SH-SY5Y (cell line): ENCODE data around the gene TSPAN32.

ENCODE experiments used
- GATA2 ChIP-seq: IDR thresholded peaks from 2 replicates; pipeline ENCODE4 v1.6.1; 2011; ENCODE audit warnings: mild to moderate bottlenecking, low read depth, low read length
- GATA3 ChIP-seq: IDR thresholded peaks from 2 replicates; pipeline ENCODE4 v1.6.1; 2011; ENCODE audit warnings: low read depth, mild to moderate bottlenecking, low read length, moderate library complexity

Gene TSPAN32

DNA sequence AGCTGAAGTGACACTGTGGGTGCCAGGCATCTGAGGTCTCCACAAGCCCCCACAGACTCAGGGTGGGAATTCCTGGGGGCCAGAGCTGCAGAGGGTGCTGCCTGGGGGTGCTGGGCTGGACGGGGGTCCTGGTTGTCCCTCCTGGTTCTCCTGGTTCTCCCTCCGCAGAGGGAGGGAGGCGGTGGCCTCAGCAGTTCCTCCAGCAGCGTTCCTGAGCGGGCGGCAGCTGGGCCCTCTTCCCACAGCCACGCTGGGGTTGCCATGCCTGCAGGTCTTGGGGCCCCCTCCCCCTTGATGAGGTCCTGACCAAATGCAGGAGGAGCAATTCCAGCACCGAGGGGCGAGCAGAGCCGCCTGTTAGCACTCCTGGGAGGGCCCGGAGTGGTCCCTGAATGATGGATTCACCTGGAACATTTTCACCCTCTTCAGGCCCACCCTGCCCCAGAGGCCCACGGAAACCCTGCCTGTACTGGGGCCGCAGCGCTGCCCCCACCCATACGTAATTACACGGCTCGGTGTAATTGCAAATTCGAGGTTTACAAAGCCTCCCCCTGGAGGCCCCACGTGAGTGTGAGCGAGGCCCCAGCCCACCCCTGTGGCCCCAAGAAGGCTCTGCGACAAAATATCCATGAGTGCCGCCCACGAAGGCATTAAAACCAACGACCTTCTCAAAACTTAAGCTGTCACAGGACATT, 730 bp upstream of the TSPAN32 start:
- TF ChIP-seq GATA3 (no peak), GATA2 (no peak)

DNA sequence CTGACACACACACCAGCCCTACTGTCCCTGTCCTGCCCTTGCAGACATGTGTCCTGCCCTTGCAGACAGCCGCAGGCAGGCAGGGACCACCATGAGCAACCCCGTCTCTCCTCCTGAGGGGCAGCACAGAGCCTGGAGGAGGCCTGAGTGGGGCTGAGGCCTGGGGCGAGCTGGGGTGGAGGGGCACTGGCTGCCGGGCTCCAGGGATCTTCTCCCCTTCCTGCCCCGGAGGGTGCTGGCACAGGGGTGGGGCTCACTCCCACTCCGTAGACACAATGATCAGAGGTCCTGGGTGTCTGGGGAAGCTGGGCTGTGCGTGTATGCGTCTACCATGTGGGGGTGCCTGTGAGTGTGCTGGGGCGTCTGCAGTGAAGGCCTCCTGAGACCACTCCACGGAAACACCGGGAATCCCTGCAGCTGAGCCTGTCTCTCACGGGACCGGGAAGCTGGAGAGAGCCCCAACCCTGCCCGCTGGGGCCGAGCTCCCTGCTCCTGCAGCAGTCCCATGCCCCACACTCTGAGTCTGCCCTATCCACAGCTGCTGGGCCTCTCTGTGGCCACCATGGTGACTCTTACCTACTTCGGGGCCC, 588 bp downstream of the TSPAN32 start:
- TF ChIP-seq GATA2 (no peak), GATA3 (no peak)

DNA sequence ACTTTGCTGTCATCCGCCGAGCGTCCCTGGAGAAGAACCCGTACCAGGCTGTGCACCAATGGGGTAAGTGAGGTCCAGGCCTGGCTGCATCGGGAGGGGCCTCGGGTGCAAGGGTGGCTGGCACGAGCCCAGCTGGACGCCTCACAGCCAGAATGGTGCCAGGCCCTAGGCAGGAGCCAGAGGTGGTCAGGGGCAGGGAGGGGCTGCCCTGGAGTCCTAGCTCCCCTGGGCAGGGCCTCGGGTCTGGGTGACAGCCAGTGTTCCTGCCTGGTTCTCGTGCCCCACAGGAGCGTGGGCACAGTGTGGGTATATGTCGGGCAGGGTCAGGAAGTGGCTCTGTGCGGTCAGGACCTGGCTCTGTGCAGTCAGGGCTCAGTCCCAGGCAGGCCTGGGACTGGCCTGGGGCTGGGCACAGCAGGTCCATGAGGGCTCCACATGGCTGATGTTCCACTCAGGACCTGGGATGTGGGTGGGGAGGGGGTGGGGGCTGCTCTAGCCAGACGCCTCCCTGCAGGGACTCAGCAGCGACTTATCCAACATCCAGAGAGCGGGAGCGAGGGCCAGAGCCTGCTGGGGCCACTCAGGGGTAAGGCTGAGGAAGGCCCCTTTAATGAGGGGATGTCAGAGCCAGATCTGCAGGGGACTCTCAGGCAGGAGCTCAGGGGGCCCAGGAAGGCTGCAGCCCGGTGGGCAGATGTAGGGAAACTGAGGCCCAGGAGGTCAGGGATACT, 1.2 kb downstream of the TSPAN32 start:
- TF ChIP-seq GATA3 (no peak), GATA2 (no peak)

DNA sequence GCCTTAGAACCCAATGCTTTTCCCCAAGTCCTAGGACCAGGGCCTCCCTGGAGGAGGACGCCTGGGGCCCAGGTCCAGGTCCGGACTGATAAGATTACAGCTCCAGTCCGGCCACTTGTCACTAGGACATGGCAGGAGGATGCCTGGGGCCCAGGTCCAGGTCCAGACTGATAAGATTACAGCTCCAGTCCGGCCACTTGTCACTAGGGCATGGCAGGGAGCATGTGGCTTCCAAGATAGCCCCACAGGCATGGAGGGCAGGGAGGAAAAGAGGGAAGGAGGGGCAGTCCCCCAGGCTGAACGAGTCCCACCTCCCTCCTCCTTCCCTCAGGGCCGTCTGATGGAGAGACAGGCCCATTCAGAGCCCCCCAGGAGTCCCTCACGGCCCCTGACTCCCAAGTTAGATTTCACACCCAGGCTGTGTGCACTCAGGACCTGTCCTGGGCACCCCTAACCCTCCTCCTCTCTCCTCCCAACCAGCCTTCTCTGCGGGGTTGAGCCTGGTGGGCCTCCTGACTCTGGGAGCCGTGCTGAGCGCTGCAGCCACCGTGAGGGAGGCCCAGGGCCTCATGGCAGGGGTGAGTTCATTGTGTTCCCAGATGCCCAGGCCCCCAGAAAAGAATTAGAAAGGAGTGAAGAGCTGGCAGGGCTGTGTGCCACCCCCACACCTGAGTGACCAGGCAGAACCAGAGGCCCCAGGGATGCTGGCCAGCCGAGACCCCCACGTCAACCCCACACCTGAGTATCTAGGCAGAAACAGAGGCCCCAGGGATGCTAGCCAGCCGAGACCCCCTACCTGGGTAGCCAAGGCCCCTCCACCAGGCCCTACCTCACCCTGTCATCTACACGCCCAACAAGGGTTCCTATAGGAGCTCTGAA, 2.1 kb downstream of the TSPAN32 start:
- peak; percentile 54 for TF ChIP-seq GATA2
- no peak for TF ChIP-seq GATA3

GRCh38 chr11:2304506-2305139, 2.8 kb downstream of the TSPAN32 start:
- TF ChIP-seq GATA3, result no peak
- no peak for TF ChIP-seq GATA2

DNA sequence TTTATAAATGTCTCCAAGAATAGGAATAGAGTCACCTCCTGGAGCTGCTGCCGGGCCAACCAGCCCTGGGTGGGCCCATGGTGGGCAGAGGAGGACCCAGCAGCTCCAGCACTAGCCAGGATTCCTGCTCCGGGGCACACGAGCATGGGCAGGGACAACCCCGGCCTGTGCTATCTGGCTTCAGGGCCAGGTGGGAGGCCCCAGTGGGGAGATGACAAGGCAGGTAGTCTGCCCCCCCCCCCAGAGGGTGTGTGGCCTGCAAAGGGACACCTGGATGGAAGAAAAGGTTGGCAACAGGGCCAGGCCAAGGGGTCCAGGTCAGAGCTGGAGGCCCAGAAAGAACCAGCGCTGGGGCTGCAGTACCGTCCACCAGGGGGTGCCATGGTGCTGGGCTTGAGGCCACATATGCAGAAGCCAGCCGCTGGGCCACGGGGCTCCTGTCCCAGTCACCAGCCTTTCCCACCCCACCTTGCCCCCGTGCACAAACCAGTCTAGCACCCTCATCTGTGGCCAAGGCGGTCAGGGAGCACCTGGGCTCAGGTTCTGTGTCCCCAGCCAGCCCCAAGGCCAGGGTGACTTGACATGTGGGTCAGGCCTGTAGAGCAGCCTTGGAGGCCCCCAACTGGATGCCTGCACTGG, 3.4 kb downstream of the TSPAN32 start:
- TF ChIP-seq GATA2 (no peak), GATA3 (no peak)

DNA sequence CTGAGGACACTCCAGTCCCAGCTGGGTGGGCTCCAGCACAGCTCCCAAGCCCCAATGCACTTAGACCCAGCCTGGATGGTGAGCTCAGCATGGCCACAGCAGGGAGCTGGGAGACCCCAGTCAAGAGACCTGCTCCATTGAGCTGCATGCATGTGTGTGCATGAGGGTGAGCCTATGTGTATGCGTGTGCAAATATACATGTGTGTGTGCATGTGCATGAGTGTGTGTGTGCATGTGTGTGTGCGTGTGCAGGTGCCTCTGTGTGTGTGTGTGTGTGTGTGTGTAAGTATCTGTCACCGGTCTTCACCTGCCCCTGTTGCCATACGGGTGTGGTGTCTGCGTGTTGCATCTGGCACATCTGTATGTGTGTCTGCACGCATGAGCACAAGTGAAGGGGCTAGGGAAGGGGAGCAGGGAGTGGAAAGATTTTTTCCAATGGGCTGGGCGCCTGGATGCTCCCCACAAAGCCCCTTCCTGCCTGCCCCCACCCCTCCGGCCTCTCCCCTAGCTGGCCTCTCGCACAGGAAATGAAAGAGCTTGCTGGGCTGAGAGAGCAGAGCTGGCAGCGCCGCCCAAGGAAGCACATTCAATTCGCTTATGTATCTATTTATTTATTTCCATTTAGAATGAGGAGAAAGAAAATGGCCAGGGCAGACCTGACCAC, 4.1 kb downstream of the TSPAN32 start:
- no peak for TF ChIP-seq GATA2
- TF ChIP-seq GATA3, result no peak

DNA sequence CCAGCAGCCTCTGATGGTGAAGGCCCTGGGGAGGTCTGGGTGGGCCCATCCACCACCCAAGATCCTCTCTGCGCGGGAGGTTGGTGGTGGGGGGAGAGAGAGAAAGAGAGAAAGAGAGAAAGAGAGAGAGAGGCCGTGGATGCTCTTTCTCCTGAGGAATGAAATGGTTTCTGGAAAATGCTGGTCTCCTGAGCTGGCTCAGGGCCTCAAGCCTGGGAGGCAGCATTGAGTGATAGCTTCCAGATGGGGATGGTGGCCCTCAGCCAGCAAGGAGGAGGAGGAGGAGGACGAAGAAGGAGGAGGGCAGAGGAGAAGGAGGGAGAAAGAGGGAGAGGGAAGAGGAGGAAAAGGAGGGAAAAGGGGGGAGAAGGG, 4.6 kb downstream of the TSPAN32 start:
- TF ChIP-seq GATA2, result no peak
- no peak for TF ChIP-seq GATA3

- TF ChIP-seq GATA2 (no peak), GATA3 (no peak)
These were observed 5.2 kb downstream of the TSPAN32 start for GRCh38 chr11:2306877-2307500.

GRCh38 chr11:2307501-2308331, 5.9 kb downstream of the TSPAN32 start:
- TF ChIP-seq GATA2 (no peak), GATA3 (no peak)

DNA sequence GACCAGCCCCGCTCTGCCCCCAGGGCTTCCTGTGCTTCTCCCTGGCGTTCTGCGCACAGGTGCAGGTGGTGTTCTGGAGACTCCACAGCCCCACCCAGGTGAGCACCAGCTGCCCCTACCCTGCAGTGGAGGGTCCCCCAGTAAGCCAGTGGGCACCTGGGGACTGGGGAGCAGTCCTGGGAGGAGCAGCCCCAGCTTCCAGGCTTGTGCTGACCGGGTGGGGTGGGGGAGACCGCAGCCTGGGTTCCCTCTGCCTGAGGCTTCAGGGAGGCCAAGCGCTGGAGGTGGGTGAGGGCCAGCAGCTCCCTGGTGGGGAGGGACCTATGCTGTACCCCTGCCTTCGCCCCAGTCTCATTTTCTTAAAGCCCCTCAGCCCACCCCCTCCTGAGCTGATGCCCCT, 6.9 kb downstream of the TSPAN32 start:
- no peak for TF ChIP-seq GATA2
- no peak for TF ChIP-seq GATA3

- TF ChIP-seq GATA2 (no peak), GATA3 (no peak)
These were observed 7.6 kb downstream of the TSPAN32 start for GRCh38 chr11:2309251-2310072.
